HG03558 (cell line): ENCODE data around the gene PSMD5.

Experiments
- ATAC-seq: cut with Tn5 transposase; IDR thresholded peaks from one replicate; pipeline ENCODE4 v1.9.1; 2021; ENCODE audit warnings: moderate number of reproducible peaks; ENCODE audit not compliant: unreplicated experiment; ENCODE audit errors: extremely low read depth

Gene PSMD5

DNA sequence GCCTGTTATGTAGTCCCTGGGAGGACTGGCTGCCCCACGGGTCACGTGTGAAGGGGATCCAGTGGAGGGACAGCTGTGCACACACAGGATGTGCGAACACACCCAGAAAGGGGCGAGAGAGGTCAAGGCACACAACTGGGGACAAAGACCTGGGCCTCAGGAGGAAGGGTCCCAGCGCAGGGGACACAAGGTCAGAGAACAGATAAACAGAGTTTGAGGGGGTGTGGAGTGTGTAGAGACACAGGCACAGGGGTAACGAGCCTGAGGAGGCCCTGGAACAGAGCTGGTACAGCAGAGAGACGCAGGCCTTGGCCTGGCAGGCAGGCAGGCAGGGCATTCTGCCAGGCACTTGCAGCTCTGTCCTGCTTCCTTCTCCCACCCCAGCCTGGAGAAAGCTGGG, 14.8 kb upstream of the PSMD5 start:
- no peak for ATAC-seq

GRCh38 chr9:120856700-120857099, 14.0 kb upstream of the PSMD5 start:
- ATAC-seq, result no peak

DNA sequence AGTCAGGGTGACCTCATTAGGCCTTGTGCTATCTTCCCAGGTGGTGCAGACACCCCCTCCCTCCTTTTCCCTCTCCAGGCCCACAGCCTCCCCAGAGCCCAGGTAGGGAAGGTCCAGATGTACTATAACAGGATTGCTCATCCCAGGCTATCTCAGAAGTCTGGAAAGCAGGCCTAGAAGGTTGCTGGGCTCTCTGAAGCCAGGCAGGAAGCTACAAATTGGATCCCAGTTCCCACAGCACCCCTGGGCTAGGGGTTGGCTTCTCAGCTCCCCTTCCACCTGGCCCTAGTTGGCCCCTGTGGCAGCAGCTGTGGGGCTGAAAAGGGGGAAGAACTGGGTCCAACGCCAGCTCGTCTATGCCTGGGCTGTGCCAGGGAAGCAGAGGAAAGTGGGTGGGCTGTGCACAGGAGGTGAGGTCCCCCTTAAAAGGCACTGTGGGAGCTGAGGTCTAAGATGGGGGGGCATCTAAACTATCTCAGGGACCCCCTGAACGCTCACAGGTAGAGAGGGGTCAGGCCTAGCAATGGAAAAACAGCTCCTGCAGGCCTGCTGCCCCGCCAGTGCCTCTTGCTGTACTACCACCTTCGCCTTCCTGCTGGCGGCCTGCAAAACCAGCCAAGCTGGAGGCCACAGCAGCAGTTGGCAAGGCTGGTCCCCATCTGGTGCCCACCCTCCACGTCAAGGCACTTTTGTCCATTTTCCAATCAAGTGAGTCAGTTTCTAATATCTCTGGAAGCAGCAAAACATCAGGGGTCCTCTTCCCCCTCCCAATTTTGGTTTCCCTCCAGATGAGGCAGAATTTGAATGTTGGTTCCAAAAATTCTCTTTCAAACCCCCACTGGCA, 13.3 kb upstream of the PSMD5 start:
- ATAC-seq, result no peak

DNA sequence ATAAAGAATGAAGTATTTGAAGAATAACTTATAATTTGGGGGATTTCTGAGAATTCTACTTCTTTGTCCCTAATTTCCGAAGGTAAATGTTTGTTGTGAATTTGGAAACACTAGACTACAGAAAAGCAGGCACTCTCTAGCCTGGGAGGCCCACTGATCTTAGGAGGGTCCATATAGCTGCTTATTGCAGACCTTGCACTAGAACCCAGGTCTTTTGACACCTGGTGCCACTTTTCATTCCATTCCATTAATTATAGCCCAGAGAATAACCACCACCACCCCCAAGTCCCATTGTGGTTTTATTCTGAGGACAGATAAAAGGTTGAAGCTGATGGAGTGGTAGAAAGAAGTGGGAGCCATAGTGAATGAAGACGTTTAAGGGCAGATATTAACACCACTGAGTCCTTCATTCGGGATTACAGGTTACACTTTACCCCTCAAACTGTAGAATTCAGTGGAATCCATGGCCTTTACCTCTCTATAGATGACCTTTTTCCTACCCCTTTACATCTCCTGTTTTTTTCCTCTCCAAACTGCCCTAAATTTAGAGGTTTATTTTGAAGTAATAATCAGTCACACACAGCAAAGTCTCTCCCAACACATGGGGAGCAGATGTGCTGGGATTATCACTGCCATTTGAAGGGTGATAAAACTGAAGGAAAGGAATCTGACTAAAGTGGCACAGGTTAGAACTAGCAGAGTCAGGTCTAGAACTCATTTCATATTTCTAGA, 12.0 kb upstream of the PSMD5 start:
- no peak for ATAC-seq

DNA sequence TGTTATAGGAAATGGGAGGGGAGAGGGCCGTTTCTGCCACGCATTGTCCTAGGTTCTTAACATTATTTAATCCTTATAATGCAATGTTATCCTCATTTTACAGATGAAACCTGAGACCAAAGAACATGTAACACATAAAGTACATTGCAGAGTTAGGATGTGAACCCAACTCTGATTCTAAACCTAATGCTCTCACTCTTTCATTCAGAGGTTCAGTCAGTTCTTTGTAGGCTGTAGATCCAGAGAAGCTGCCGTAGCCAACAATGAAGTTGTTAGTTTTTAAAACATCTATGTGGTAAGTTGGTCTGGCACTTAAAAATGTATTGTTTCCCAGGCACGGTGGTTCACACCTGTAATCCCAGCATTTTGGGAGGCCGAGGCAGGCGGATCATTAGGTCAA, 10.5 kb upstream of the PSMD5 start:
- ATAC-seq, result no peak

DNA sequence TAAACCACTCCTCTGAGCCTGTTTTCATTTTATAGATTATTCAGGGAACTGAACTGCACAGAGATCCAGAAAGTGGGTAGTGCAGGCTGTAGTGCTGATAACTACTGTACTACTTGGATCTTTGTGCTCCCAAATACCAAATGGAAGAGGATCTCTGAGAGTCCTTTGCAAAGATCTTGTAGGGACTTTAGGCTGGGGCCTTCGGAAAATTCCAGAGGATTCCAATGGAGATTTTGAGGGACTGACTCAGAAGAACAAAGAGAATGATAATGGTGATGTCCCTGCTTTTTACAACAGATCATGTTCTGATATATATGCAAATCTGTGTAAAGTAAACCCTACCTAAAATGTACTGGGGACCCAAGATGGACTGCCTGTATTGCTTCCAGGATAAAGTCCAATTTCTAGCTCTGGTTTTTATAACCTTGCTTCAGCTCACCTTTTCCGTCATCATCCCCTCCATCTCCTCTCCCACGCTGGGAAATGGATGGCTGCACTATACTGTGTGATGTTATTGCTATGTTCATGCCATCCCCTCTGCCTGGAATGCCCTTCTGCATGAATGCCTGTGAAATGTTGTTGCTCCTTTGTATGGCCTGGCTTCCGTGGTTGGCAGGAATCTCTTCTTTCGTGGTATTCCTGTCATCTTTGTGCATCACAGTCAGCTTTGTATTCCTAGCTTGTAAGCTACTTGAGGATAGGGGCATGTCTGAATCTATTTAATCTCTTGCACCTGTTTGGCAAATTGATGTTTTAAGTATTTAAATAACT, 9.7 kb upstream of the PSMD5 start:
- no peak for ATAC-seq

GRCh38 chr9:120851449-120851848, 8.7 kb upstream of the PSMD5 start:
- ATAC-seq, result no peak

GRCh38 chr9:120850315-120850714, 7.6 kb upstream of the PSMD5 start:
- ATAC-seq, result no peak

- ATAC-seq, result no peak
Observed at GRCh38 chr9:120846906-120847305, 4.2 kb upstream of the PSMD5 start.

- ATAC-seq, result no peak
Observed at GRCh38 chr9:120846251-120846889, 3.6 kb upstream of the PSMD5 start.

DNA sequence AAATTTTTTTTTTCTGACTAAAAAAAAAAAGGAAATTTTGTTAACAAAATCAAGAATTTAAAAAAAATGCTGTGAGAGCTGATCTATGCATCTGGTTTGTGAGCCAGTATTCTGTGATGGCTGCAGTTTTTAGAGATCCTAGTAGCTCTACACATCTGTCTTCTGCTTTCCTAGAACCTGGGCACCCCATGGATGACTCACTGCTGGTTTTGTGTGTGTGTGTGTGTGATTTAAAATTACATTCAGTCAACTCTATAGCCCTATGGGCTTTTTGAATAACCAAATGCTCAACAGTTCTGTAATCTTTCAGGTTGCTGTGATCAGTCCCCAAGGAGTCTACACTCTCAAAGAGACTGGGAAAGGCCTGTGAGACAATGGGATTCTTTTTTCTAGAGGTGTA, 2.5 kb upstream of the PSMD5 start:
- no peak for ATAC-seq

DNA sequence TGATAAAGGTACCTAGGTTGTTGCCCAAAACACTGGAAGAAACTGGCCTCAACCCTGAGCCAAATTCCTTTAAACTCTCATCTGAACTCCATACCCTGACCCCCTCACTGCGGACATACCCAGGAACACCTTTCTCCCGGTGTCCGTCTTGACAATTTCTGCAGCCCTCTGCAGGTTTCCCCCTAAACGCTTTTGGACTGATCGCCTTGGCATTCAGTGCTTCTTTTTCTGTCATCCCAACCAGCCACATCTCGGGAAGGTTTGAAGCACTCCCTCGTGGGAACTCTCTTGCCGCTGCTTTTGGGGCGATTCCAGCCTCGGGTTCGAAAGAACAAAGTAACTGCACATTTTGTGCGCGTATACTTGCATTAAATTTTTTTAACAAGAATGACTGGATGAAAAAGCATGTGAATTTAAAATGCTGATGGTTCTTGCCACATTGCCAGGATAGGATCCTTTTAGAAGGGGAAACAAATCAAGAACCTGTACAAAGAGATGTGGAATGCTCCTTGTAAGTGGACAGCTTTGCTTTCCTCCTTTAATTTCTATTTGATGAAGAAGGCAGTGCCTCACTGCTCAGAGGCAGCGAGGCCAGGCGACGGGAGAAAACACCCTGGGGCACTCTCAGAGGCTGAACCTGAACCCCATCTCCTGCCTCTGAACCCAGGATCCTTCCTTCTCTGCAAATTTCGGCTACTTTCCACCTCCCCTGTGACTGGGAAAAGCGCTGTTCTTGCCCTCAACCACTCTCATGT, 615 bp downstream of the PSMD5 start:
- no peak for ATAC-seq

- no peak for ATAC-seq
Observed at GRCh38 chr9:120839146-120839545, 3.6 kb downstream of the PSMD5 start.

DNA sequence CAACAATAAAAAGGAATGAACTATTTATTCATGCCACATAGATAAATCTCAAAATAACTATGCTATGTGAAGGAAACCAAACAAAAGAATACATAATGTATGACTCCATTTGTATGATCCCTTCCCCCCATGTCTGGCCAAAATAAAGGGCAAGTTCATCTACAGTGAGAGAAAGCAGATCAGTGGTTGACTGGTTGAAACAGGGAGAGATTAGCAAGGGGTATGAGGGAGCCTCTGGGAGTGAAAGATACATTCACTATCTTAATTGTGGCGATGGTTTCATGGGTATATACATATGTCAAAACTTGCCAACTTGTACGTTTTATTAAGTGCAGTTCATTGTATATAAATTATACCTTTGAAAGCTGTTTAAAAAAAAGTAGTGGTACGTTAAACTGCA, 4.8 kb downstream of the PSMD5 start:
- ATAC-seq, result no peak

- no peak for ATAC-seq
Observed at GRCh38 chr9:120833325-120833724, 9.4 kb downstream of the PSMD5 start.

DNA sequence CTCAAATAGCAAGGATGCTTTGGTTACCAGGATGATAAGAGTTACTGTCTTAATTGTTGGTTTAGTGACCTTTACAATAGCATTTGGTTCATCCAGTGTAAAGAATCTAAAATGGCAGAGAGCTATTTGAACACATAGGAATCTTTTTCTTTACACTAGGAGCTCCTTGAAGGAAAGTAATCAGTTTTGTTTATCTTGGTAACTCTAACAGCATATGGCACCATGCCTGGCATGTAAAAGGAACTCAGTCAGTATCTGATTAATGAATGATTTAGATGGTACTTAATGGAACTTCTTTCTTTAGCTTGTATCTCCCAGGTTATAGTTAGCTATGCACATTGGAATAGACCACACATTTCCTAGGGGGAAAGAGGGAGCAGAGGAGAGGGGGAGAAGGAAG, 9.9 kb downstream of the PSMD5 start:
- no peak for ATAC-seq

DNA sequence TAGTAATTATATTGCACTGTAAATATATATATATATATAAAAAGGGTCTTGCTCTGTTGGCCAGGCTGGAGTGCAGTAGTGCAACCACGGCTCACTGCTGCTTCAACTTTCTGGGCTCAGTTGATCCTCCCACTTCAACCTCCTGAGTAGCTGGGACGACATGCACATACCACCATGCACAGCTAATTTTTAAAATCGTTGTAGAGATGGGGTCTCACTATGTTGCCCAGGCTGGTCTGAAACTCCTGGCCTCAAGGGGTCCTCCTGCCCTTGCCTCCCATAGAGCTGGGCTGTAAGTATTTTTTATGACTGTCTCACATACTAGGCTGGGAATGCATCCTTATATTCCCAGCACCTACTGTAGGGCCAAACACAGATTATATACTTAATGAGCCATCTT, 11.9 kb downstream of the PSMD5 start:
- no peak for ATAC-seq

DNA sequence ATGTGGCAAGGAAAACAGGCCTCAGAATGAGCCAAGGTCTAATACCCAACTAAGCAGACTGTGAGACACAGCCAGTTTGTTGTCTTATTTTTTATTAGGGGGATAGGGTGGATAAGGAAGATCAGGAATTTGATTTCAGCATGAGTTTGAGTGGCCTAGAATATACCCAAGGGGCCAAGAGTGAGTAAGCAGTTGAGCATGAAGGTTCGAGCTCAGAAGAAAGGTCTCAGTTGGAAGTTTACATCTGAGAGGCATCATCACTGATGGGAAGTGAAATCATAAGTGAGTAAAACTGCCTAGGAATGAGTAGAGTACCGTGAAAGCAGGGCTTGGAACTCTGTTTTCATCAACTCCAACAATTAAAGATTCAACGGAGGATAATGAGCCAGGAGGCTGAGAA, 12.6 kb downstream of the PSMD5 start:
- no peak for ATAC-seq

- no peak for ATAC-seq
Observed at GRCh38 chr9:120829650-120830049, 13.1 kb downstream of the PSMD5 start.

DNA sequence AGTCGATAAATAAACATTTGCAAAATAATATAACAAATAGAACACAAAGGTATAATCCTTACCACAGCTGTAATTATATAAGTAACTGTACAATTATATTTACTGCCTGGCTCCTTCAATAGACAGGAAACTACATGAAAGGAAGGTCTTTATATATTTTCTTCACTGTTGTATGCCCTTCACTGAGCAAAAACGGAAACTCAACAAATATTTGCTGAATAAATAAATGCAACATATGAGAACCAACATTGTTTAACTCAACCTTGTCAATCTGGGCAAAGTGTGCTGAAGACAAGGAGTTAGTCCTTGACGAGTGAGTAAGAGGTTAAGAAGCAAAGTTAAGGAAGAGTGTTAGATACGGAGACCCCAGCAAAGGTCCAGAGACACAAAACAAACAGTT, 22.6 kb downstream of the PSMD5 start:
- no peak for ATAC-seq
